HepG2 (cell line): ENCODE results near the gene MAP2K6. TPM values are rescaled to one million over a fixed set of nuclear protein-coding genes. Genes with fewer than 3 reads are reported as not detected.

Source experiments
- ATAC-seq: fragments of 200-7000 bp; cut with Tn5 transposase; 3 replicates; pipeline ENCODE4 v1.9.1; 2020; ENCODE audit warnings: mild to moderate bottlenecking, moderate library complexity
- BruUV-seq: library from RNA; stranded (reverse); fragments of 400-500 nt; replicated peaks from 2 replicates; lab custom pipeline; 2021; lab: Mats Ljungman, UMichigan
- CTCF ChIA-PET: fragments of 300-600 bp; formaldehyde crosslinking; extraction: SDS; loops from one replicate; lab custom pipeline; 2021; ENCODE audit warnings: low total read pairs, inconsistent platforms, low intra/inter-chr PET ratio; lab: Yijun Ruan, JAX
- POLR2A ChIA-PET: fragments of 350-600 bp; sonication (Branson Sonifier 250); formaldehyde crosslinking; loops from one replicate; lab custom pipeline; 2020; ENCODE audit warnings: antibody characterized with exemption, inconsistent platforms; lab: Yijun Ruan, JAX
- DNase-seq: peaks from one replicate; pipeline ENCODE4 v3.0.0-alpha.2; 2015; ENCODE audit warnings: low spot score
- FAIRE-seq: peaks from 3 replicates; lab custom pipeline; 2011; peaks lifted over from hg19 to GRCh38; lab: Jason Lieb, UNC
- H2AFZ ChIP-seq: one replicate; pipeline ENCODE4 v1.6.1; 2011; ENCODE audit warnings: low read length, inconsistent platforms
- H3K27ac ChIP-seq: fragments of 300-600 bp; 3 replicates; pipeline ENCODE4 v1.8.0; 2011; ENCODE audit warnings: mixed run types, mild to moderate bottlenecking, mixed read lengths, low read length, inconsistent platforms; ENCODE audit not compliant: insufficient read depth; ENCODE audit errors: extremely low read length
- H3K27me3 ChIP-seq, 2 experiments: fragments of 200-600 bp in 1 of 2; 2 replicates in 1 of 2; 3 replicates in 1 of 2; pipeline versions ENCODE4 v1.6.0 to v1.8.0; 2011; ENCODE audit warnings: low read length in 2 of 2, mild to moderate bottlenecking in 2 of 2, moderate library complexity in 2 of 2, inconsistent platforms in 1 of 2; ENCODE audit not compliant: insufficient read depth in 2 of 2, control insufficient read depth in 1 of 2
- H3K36me3 ChIP-seq, 2 experiments: fragments of 200-600 bp in 1 of 2; replicated peaks in 1 of 2; 2 replicates in 1 of 2; 3 replicates in 1 of 2; pipeline versions ENCODE4 v1.5.1 to v1.8.0; 2011; ENCODE audit warnings: low read length in 2 of 2, inconsistent platforms in 1 of 2; ENCODE audit not compliant: insufficient read depth in 2 of 2, control insufficient read depth in 1 of 2
- H3K4me1 ChIP-seq: 2 replicates; pipeline ENCODE4 v1.5.1; 2012; ENCODE audit warnings: low read length, inconsistent platforms; ENCODE audit not compliant: insufficient read depth
- H3K4me2 ChIP-seq: 2 replicates; pipeline ENCODE4 v1.6.0; 2011; ENCODE audit warnings: low read depth, low read length, inconsistent platforms
- H3K4me3 ChIP-seq, 3 experiments: fragments of 200-600 bp in 1 of 3; sonication (generic), shearing (Covaris generic) in 1 of 3; replicated peaks in 1 of 3; 2 replicates each; pipeline ENCODE4 v1.5.1; 2011 to 2016; ENCODE audit warnings: low read length in 3 of 3, inconsistent platforms in 2 of 3, low read depth in 2 of 3, mild to moderate bottlenecking in 2 of 3, control low read depth in 1 of 3, mixed read lengths in 1 of 3; ENCODE audit not compliant: insufficient read depth in 1 of 3
- H3K79me2 ChIP-seq: one replicate; pipeline ENCODE4 v1.6.1; 2011; ENCODE audit warnings: low read length, inconsistent platforms; ENCODE audit not compliant: insufficient read depth
- H3K9ac ChIP-seq: 2 replicates; pipeline ENCODE4 v1.6.0; 2011; ENCODE audit warnings: mild to moderate bottlenecking, low read depth, low read length, inconsistent platforms; ENCODE audit not compliant: insufficient read depth
- H3K9me3 ChIP-seq: 2 replicates; pipeline ENCODE4 v1.5.1; 2012; ENCODE audit warnings: mild to moderate bottlenecking, low read length
- H4K20me1 ChIP-seq: 2 replicates; pipeline ENCODE4 v1.6.0; 2011; ENCODE audit warnings: inconsistent platforms, mild to moderate bottlenecking, low read length, moderate library complexity; ENCODE audit not compliant: insufficient read depth
- CENPT ChIP-seq: sonication (generic); formaldehyde crosslinking; IDR thresholded peaks from 2 replicates; pipeline ENCODE4 v1.8.0; 2022; ENCODE audit warnings: low read depth, mild to moderate bottlenecking, moderate library complexity, missing genetic modification reagents
- CSRNP1 ChIP-seq: sonication (generic); formaldehyde crosslinking; IDR thresholded peaks from 2 replicates; pipeline ENCODE4 v1.8.1; 2023; ENCODE audit warnings: mild to moderate bottlenecking, missing genetic modification reagents
- SMARCC2 ChIP-seq: fragments of 450-650 bp; IDR thresholded peaks from 2 replicates; pipeline ENCODE4 v1.6.1; 2017; ENCODE audit warnings: antibody characterized with exemption, mild to moderate bottlenecking
- SOX13 ChIP-seq, 3 experiments: fragments of 450-650 bp in 1 of 3; sonication (generic) in 1 of 3; formaldehyde crosslinking in 1 of 3; IDR thresholded peaks in 2 of 3; conservative IDR thresholded peaks in 1 of 3; 2 replicates each; pipeline versions ENCODE4 v1.5.0 to v1.6.1; 2016 to 2020; ENCODE audit warnings: antibody characterized with exemption in 1 of 3, mild to moderate bottlenecking in 1 of 3, missing compliant biosample characterization in 1 of 3, missing genetic modification reagents in 1 of 3, moderate library complexity in 1 of 3
- TEAD2 ChIP-seq: sonication (generic); formaldehyde crosslinking; IDR thresholded peaks from 2 replicates; pipeline ENCODE4 v1.9.0; 2021; ENCODE audit warnings: missing genetic modification reagents
- ZKSCAN5 ChIP-seq: sonication (generic); formaldehyde crosslinking; IDR thresholded peaks from 2 replicates; pipeline ENCODE4 v1.5.1; 2020; ENCODE audit warnings: mild to moderate bottlenecking, missing genetic modification reagents
- ZNF577 ChIP-seq: sonication (generic); formaldehyde crosslinking; IDR thresholded peaks from 2 replicates; pipeline ENCODE4 v1.4.0; 2020; ENCODE audit warnings: mild to moderate bottlenecking, low read depth, missing genetic modification reagents, borderline replicate concordance
- WGBS: methylation state at CpG from one replicate; pipeline ENCODE4 v1.1.6; 2017; ENCODE audit warnings: low lambda C conversion rate; 5-methylcytosine and 5-hydroxymethylcytosine counted together
- in situ Hi-C: cut with HindIII; loops from 2 replicates; pipeline ENCODE4 v1.10.0; 2017; ENCODE audit warnings: low pct_unique_long_range_greater_than_20kb; ENCODE audit not compliant: extremely low pct_ligation_motif_present
- intact Hi-C: fragments of 100-400 bp; cut with micrococcal nuclease; formaldehyde crosslinking; loops from one replicate; pipeline ENCODE4 v1.10.0; 2022; ENCODE audit not compliant: unreplicated experiment
- polyA plus RNA-seq, 8 experiments: library from polyadenylated mRNA; depleted of rRNA in 3 of 8; stranded (reverse) in 7 of 8; unstranded in 1 of 8; fragments of >200 nt; fragmentation: Illumina TruSeq in 4 of 8; extraction: Trizol in 4 of 8; gene quantifications; 2 replicates each; pipeline versions ENCODE4 v1.2.1 to v1.2.3, GENCODE V29; 2011 to 2016; ENCODE audit warnings: low read depth in 4 of 8, missing spikeins in 1 of 8, mixed read lengths in 1 of 8; ENCODE audit not compliant: insufficient read depth in 1 of 8
- total RNA-seq, 5 experiments: library from RNA; depleted of rRNA; stranded (reverse); fragments of >200 nt; fragmentation: Illumina TruSeq; extraction: Trizol; gene quantifications; 2 replicates each; pipeline ENCODE4 v1.2.3, GENCODE V29; 2016; ENCODE audit warnings: low read depth in 1 of 5

MAP2K6 gene
- total and polyA plus RNA-seq, 2 of the 13 experiments (the other 11 are each of a cell fraction or from before 2014, with no cell fraction given), result 5.1 to 33.6 TPM

- Histone ChIP-seq H4K20me1 (no peaks in the 10 kb centered on the region), H3K4me2 (no peak overlapping the region), H3K9ac (no peak overlapping the region), H3K4me3 (no peak overlapping the region), H3K4me1 (no peaks in the 10 kb centered on the region), H3K9me3 (no peaks in the 10 kb centered on the region), H3K27ac (no peak overlapping the region), H3K79me2 (no peaks in the 10 kb centered on the region), H3K27me3 (no peaks in the 10 kb centered on the region), H2AFZ (no peak overlapping the region), H3K36me3 (no peaks in the 10 kb centered on the region)
- in situ Hi-C loops (no loop called here), intact Hi-C loops (no loop called here)
- DNase-seq (no peak), FAIRE-seq (no peak), ATAC-seq (no peak)
- WGBS, result 95% methylated on average over 1 of the region's 1 CpG
- no TSS peak for BruUV-seq
- CTCF ChIA-PET, result no interaction called here
- TF ChIP-seq CSRNP1 (CRISPR knock-in tag) (no peak), SOX13 (IDR thresholded peaks at IDR 0.05) (no peak), SOX13 (CRISPR knock-in tag; conservative IDR thresholded peaks at IDR 0.05 in 1 of 2, IDR thresholded peaks at IDR 0.05 in 1 of 2) (peak in 1 of 2 experiments; percentile 11; a peak in 1 of 4 replicates)
- POLR2A ChIA-PET, result no interaction called here
These were observed 94.3 kb downstream of the MAP2K6 start for GRCh38 chr17:69508814-69509213.

- FAIRE-seq, result no peak
- TF ChIP-seq SMARCC2, result no peak
- TF ChIP-seq CENPT (CRISPR knock-in tag), result no peak
- no peak for TF ChIP-seq TEAD2 (CRISPR knock-in tag)
- TF ChIP-seq ZKSCAN5 (CRISPR knock-in tag), result no peak
- no peak for TF ChIP-seq ZNF577 (CRISPR knock-in tag)
- TF ChIP-seq, all 625 proteins: peak for 0
- in situ Hi-C loops (no loop called here), intact Hi-C loops (no loop called here)
- H3K79me2 ChIP-seq, result no peaks in the 10 kb centered on the region
- no TSS peak for BruUV-seq
- no peaks in the 10 kb centered on the region for H3K27me3 ChIP-seq
- no peaks in the 10 kb centered on the region for H3K4me1 ChIP-seq
- no peak overlapping the region for H3K9ac ChIP-seq
- no peaks in the 10 kb centered on the region for H3K36me3 ChIP-seq
- no peak for ATAC-seq
- 94% methylated on average over 7 of the region's 7 CpGs for WGBS
- no peaks in the 10 kb centered on the region for H4K20me1 ChIP-seq
- POLR2A ChIA-PET, result no interaction called here
- H3K27ac ChIP-seq, result no peak overlapping the region
- no peaks in the 10 kb centered on the region for H3K9me3 ChIP-seq
- H3K4me2 ChIP-seq, result no peak overlapping the region
- CTCF ChIA-PET, result no interaction called here
- H3K4me3 ChIP-seq, result no peak overlapping the region
- no peak for DNase-seq
- no peak overlapping the region for H2AFZ ChIP-seq
These were observed 96.8 kb downstream of the MAP2K6 start for GRCh38 chr17:69511250-69511649.
